Activated T-helper 1 cell treated with Interleukin-2 at 50 U/mL for 16 hours (primary cell): ENCODE results near the gene PLXNA3.

Source experiments
- DNase-seq: peaks from one replicate; pipeline ENCODE4 v3.0.0-alpha.2; 2020; ENCODE audit warnings: low read depth

The PLXNA3 gene

DNA sequence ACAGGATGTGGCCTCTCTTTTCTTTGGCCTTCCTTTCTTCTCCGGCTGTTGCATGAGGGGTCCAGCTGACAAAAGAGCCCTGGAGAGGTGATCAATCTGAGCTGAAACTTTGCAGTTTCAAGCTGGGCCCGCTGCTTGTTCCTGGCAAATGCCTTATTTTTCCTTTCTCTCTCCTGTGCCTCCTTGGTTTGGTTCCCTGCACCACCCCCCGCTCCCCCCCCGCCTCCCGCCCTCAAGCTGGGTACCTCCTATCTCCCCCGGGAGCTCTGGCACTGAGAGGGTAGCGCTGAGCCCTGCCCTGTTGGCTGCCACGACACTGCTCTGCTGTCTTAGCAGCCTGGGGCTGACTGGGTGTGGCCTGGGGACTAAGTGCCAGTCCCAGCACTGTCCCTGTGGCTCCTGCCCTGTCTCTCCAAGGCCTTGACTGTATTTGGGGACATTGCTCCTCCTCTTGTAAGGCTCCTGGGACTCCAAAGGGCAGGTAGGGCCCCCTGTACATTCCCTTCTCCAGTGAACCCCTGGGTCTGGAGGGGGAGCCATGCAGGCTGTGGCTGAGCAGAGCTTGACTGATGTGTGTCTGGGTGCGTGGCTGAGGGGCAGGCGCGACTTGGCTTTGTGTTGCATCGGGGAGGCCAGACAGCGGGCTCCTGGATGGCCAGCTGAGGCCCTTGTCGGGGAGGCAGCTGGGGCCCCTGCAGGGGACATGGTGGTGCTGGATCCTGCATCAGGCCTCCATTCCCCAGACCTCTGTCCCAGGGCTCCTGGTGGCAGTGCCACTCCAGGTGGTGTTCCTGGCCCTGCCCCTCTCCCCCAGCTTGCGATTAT lies 1.1 kb downstream of the PLXNA3 start:
- no peak for DNase-seq

DNA sequence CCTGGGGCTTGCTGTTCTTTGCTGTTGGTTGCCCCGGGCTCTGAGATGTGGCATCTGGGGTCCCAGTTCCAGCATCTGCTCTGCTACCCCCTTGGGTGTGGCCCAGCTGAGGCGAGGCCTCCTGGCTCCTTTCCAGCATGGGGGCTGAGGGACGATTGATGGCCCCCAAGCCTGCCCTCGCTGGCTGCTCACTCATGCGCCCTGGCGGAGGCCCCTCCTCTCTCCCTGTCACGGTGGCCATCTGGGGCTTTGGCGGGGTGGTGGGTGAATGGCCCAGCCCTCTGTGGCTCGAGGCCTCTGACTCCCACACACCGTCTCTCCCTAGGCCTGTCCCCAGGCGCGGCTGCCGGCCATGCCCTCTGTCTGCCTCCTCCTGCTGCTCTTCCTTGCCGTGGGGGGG lies 1.8 kb downstream of the PLXNA3 start:
- DNase-seq, result no peak

DNA sequence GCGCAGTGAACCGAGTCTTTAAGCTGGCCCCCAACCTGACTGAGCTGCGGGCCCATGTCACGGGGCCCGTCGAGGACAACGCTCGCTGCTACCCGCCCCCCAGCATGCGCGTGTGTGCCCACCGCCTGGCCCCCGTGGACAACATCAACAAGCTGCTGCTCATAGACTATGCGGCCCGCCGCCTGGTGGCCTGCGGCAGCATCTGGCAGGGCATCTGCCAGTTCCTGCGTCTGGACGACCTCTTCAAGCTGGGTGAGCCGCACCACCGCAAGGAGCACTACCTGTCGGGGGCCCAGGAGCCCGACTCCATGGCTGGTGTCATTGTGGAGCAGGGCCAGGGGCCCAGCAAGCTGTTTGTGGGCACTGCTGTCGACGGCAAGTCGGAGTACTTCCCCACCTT lies 2.2 kb downstream of the PLXNA3 start:
- no peak for DNase-seq

DNA sequence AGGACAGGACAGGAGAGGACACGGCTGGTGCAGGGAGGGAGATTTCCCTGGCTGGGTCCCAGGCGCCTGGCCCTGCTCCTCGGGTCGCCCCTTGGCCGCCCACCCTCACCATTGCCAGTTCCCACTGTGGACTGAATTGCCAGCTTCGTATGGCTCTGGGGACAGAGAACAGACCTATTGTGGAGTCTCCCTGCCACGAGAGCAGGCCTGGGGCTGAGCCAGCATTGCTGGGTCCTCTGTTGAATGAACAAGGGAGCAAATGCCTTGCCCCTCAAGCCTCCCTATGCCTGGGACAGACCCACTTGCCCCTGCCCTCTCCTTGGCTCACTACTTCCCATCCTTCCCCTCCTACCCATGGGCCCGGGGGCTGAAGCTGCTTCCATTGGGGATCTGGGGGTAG lies 4.3 kb downstream of the PLXNA3 start:
- no peak for DNase-seq

DNA sequence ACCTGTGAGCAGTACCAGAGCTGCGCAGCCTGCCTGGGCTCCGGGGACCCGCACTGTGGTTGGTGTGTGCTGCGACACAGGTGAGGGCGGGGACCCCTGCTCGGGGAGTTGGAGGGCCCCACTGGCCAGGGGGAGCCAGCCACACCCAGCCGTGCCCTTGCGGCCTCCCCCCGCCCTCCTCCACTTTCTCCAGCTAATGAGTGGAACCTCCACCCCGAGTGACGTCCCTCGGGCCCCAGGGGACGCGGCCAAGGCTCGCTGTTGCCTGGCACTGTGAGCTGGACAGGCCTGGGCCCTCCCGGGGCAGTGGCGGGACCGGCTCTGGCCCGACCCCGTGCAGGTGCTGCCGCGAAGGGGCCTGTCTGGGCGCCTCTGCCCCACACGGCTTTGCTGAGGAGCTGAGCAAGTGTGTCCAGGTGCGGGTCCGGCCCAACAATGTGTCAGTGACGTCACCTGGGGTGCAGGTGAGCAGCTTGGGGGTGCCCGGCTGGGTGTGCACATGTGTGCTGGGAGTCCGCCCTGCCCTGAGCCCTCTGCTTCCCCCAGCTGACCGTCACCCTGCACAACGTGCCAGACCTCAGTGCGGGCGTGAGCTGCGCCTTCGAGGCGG lies 5.6 kb downstream of the PLXNA3 start:
- no peak for DNase-seq

DNA sequence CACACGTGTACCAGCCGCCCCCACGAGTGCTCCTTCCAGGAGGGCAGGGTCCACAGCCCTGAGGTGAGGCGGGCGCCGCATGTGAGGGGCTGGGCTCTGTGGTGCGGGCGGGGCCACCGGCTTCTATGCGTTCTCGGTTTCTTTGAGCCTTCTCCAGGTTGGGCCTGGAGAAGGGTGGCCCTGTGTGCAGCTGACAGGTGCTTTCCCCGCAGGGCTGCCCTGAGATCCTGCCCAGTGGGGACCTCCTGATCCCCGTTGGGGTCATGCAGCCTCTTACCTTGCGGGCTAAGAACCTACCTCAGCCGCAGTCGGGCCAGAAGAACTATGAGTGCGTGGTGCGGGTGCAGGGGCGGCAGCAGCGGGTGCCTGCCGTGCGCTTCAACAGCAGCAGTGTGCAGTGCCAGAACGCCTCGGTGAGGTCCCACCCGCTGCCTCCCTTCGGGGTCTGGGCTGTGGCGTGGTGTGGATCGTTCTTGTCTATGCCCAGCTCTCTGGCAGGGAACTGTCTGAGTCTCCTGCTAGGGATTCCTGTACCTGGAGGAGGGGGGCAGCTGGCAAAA lies 6.8 kb downstream of the PLXNA3 start:
- DNase-seq, result no peak

DNA sequence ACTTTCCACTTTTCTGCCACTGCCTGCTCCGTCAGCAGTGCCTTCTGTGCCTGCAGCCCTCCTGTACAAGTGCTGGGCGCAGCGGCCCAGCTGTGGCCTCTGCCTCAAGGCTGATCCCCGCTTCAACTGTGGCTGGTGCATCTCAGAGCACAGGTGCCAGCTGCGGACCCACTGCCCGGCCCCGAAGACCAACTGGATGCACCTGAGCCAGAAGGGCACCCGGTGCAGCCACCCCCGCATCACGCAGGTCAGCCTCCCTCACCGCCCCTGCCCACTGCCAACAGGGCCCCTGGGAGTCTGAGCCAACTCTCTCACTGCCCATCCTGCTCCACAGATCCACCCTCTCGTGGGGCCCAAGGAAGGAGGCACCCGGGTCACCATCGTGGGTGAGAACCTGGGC lies 7.5 kb downstream of the PLXNA3 start:
- no peak for DNase-seq

DNA sequence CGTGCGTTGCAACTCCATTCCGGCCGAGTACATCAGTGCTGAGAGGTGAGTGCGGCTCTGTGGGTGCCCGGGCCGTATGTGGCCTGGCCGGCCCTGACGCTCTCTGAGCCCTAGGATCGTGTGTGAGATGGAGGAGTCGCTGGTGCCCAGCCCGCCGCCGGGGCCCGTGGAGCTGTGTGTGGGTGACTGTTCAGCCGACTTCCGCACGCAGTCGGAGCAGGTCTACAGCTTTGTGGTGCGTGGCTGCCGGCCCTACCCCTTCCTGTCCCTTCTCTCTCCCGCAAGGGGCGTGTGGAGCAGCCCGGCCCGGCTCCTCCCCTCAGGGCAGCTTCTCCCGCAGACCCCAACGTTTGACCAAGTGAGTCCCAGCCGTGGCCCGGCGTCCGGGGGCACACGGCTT lies 8.0 kb downstream of the PLXNA3 start:
- DNase-seq, result no peak

DNA sequence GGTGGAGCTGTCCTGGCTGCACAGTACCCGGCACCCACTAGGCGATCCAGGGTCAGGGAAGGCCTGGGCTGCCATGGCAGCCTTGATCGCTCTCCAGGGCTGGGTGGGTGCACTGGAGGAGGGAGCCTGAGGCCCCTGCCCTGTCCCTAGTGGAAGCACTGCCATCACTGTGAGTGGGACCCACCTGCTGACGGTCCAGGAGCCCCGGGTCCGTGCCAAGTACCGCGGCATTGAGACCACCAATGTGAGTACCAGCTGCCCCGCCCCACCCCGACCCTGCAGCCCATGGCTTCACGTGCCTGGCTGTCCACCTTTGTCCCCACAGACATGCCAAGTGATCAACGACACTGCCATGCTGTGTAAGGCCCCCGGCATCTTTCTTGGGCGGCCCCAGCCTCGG lies 8.8 kb downstream of the PLXNA3 start:
- no peak for DNase-seq

DNA sequence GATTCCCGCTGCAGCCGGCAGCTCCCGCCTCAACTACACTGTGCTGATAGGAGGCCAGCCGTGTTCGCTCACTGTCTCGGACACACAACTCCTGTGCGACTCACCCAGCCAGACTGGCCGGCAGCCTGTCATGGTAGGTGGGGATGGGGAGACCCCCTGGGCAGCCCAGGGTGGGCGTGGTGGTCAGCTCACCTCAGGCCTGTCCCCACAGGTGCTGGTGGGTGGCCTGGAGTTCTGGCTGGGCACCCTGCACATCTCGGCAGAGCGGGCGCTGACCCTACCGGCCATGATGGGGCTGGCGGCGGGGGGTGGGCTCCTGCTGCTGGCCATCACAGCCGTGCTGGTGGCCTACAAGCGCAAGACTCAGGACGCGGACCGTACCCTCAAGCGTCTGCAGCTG lies 9.5 kb downstream of the PLXNA3 start:
- no peak for DNase-seq

DNA sequence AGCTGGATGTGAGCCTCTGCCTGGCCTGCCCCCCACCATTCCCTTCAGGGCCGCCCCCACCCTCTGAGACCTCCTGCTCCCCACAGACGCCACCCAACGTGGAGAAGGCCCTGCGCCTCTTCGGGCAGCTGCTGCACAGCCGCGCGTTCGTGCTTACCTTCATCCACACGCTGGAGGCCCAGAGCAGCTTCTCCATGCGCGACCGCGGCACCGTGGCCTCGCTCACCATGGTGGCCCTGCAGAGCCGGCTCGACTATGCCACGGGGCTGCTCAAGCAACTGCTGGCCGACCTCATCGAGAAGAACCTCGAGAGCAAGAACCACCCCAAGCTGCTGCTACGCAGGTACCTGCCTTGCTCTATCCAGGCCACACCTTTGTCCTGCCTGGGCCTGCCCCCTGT lies 10.1 kb downstream of the PLXNA3 start:
- no peak for DNase-seq

DNA sequence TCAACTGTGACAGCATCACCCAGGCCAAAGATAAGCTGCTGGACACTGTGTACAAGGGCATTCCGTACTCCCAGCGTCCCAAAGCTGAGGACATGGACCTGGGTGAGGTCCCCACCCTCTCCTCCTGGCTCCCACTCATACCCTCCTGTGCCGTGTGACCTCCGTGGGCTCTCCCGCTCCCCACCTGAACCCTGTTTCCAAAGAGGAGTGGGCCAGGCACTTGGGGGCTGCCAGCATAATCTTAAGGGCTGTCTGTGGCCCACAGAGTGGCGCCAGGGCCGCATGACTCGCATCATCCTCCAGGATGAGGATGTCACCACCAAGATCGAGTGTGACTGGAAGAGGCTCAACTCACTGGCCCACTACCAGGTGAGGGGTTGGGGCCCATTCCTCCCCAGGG lies 11.0 kb downstream of the PLXNA3 start:
- DNase-seq, result no peak

DNA sequence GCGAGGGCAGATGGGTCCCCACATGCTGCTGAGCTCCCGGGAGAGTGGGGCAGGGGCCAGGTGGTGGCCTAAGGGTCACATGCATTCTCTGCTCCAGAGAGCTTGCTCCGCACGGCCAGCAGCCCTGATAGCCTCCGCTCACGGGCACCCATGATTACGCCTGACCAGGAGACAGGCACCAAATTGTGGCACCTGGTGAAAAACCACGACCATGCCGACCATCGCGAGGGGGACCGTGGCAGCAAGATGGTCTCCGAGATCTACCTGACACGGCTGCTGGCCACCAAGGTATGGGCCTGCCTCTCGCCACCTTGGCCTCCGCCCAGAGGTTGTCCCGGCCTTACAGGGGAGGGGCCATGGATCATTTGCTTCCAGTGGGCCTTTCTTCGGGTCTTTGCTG lies 11.8 kb downstream of the PLXNA3 start:
- DNase-seq, result no peak

DNA sequence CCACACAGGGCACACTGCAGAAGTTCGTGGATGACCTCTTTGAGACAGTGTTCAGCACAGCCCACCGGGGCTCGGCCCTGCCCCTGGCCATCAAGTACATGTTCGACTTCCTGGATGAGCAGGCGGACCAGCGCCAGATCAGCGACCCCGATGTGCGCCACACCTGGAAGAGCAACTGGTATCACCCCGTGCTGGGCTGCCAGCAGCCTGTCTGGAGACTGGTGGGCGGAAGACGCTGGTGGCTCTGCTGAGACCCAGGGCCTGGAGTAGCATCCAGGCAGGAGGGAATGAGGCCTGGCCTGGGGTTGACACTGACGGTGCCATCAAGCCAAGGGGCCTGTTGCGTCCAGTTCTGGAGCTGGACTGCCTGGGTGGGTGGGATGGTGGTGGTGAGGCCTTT lies 12.4 kb downstream of the PLXNA3 start:
- no peak for DNase-seq

DNA sequence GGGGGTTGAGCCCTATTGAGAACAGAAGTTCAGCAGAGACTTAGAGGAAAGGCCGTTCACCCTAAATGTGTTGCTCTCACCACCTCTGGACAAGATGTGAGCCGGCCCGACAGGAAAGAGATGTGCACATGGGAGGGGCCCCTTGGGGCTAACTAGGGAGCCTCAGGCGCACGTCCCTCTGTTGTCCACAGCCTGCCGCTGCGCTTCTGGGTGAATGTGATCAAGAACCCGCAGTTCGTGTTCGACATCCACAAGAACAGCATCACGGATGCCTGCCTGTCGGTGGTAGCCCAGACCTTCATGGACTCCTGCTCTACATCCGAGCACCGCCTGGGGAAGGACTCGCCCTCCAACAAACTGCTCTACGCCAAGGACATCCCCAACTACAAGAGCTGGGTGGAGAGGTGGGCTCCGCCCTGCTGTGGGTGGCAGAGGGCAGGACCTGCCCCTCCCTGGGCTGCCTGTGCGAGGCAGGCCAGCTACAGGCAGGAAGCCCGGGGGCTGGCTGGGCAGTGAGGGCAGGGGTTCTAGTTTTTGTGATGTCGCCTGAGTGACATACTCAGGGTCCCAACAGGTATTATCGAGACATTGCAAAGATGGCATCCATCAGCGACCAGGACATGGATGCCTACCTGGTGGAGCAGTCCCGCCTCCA lies 13.0 kb downstream of the PLXNA3 start:
- DNase-seq, result no peak

DNA sequence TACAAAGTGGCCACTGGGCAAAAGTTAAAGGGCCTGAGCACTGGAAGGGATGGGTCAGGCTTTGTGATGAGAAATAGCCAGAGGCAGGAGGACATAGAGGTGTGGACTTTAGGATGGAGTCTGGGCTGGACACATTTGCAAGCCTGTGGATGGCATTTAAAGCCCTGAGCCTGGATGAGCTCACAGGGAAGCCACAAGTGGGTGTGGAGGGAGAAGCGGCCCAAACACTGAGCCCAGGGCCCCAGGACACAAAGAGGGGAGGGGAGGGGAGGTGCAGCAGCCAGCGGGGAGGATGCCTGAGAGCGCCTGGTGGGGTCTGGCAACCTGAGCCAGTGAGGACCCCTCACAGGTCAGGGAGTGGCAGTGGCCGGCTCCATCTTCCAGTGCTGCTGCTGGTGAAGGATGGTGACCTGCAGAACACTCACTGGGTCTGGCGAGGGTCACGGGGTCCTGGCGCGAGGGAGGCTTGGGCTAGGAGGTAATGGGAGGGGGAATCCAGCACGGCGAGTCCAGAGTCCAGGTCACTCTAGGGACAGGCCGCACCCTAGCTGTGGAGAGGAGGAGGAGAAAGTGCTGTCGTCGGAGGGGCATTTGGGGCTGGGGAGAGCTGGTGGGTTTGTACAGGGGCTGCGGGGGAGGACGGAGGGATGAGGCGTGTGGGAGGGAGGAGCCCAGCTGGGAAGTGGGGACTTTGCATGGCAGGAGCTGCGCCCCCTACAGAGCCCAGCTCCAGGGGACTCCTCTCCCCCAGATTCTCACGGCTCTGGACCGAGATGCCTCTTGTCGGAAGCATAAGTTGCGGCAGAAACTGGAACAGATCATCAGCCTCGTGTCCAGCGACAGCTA lies 14.0 kb downstream of the PLXNA3 start:
- no peak for DNase-seq

DNA sequence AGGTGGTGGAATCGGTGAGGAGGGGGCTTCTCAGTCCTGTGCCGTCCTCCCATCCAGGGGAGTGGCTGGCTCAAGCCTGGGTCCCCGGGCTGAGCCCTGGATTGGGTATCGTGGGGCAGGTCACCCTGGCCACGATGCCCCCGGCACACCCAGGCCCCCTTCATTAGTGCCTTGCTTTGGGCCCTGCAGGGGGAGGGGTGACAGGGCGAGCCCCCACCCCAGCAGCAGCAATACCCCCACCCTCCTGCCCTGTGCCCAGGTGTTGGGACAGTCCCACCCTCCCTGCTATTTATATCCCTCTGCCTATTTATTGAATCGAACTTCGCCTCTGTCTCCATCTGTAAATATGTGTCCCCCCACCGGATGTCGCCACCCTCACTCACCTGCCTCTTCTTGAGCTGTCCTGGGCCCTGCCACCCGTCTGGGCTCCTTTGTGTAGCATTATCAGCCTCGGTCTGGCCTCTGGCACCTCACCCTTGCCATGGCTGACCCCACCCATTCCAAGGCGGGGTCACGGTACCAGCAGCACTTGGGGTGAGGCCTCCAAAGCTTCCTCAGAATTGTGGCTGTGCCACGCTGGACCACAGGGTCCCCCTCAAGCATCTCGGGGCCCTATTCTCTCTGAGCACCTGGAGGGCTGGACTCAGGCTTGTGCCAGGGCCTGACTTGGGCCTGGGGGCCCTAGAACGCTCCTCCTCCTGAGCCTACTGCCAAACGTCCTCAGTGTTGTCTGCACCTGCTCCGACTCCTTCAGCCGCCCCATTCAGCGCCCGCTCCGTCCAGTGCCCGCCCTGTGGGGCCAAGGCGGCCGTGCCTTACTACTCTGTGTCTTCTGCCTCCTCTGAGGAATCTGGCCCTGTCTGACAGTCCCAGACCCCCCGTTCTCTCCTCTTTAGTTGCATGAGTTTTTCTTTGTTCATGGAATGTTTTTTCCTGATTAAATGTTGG lies 14.9 kb downstream of the PLXNA3 start:
- no peak for DNase-seq

DNA sequence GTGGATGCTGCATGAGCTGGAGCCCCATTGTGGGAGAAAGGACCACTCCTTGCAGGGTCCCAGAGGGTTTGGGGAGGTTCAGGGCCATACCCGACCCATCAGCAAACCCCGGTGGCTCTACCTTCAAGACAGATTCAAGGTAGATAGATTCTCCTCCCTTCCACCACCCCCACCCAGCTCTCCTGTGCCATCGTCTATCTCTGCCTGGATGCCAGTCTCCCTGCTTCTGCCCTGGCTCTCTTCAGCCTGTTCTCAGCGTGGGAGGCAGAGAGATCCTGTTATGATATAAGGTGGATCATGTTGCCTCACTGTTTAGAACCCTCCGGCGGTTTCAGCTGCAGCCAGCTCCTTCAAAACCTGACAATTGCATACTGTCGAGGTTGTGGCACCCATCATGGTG lies 15.6 kb downstream of the PLXNA3 start:
- DNase-seq, result no peak

DNA sequence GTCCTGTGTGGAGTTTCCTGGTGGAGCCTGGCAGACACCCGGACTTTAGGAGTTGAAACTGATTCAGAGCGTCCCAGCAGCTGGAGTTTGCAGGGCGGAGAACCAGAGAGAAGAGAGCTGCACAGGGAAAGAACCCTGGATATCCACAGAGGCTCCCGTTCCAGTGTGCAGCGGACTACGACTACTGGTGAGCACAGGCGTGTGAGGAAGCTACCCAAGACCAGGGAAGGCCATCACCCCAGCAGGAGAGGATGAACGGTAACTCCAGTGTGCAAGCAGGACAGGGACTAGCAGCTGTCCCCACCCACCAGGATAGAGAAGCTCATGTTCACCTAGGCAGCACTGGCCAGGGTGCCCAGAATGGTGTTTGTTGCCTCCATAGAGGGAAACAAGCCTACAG lies 18.7 kb downstream of the PLXNA3 start:
- no peak for DNase-seq

DNA sequence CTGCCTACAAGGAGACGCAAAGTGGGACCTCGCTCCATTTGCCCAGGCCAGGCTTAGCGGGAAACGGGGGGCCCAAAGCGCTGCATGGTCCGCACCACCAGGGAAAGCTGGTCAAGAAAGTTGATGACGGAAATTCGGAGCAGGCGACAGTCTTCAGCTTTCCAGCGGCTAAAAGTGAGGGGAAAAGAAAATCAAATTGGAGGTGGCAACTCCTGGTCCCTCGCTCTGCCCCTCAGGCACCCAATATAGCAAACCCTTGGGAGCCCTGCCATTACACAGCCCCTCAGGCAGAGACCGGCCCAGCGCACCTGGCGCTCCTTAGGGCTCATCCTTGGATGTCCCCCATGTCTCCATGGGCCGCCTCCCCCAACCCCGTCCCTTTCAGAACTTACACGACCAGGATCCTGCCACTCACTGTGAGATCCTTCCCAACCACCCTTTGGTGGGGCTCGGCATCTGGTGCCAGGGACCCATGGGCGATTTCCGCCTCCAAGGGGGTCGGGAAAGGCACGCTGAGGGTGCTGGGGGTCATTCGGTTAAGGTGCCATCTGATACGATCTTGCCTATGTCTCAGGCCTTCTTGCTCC lies 19.9 kb downstream of the PLXNA3 start:
- DNase-seq, result no peak
